Fibroblast of lung (primary cell): ENCODE data around the gene DHRS9.

Experiments
- EZH2 ChIP-seq: IDR thresholded peaks from 2 replicates; pipeline ENCODE4 v1.5.1; 2012; ENCODE audit warnings: low read length, control low read depth, mild to moderate bottlenecking; ENCODE audit errors: missing control alignments
- TF ChIP-seq, protein P1 (sequence below), 2 donors: IDR thresholded peaks in 1 of 2; conservative IDR thresholded peaks in 1 of 2; 1 replicate in 1 of 2; 2 replicates in 1 of 2; pipeline ENCODE4 v1.5.1; 2011 to 2012; ENCODE audit warnings: low read length in 2 of 2, control low read depth in 1 of 2, inconsistent platforms in 1 of 2, low read depth in 1 of 2, mild to moderate bottlenecking in 1 of 2

- TF ChIP-seq, protein P1, sequence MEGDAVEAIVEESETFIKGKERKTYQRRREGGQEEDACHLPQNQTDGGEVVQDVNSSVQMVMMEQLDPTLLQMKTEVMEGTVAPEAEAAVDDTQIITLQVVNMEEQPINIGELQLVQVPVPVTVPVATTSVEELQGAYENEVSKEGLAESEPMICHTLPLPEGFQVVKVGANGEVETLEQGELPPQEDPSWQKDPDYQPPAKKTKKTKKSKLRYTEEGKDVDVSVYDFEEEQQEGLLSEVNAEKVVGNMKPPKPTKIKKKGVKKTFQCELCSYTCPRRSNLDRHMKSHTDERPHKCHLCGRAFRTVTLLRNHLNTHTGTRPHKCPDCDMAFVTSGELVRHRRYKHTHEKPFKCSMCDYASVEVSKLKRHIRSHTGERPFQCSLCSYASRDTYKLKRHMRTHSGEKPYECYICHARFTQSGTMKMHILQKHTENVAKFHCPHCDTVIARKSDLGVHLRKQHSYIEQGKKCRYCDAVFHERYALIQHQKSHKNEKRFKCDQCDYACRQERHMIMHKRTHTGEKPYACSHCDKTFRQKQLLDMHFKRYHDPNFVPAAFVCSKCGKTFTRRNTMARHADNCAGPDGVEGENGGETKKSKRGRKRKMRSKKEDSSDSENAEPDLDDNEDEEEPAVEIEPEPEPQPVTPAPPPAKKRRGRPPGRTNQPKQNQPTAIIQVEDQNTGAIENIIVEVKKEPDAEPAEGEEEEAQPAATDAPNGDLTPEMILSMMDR (conservative IDR thresholded peaks at IDR 0.05 in 1 of 2, IDR thresholded peaks at IDR 0.05 in 1 of 2; ENCODE audit: low read depth in 1 of 2, low read length in 2 of 2), result no peak
- TF ChIP-seq EZH2, result no peak
Measured at GRCh38 chr2:169090133-169090820, 20.9 kb downstream of the DHRS9 start.
